ENCODE data around the gene PRPS1. TPM values are rescaled to one million over a fixed set of nuclear protein-coding genes. Genes with fewer than 3 reads are reported as not detected.

Gene PRPS1
- total RNA-seq, 1 experiment from 2014 or later: 126 TPM

GRCh38 chrX:107632346-107632745 is 4.0 kb downstream of the PRPS1 start:
- H3K36me3 Mint-ChIP-seq: 0 out of 2 replicates have a peak, but pooled peaks cover 4% of the 10 kb centered on the region
- TF ChIP-seq, protein P1, sequence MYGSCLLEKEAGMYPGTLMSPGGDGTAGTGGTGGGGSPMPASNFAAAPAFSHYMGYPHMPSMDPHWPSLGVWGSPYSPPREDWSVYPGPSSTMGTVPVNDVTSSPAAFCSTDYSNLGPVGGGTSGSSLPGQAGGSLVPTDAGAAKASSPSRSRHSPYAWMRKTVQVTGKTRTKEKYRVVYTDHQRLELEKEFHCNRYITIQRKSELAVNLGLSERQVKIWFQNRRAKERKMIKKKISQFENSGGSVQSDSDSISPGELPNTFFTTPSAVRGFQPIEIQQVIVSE (CRISPR knock-in tag; IDR thresholded peaks at IDR 0.05; ENCODE audit: borderline replicate concordance): no peak
- TF ChIP-seq ZNF423 (CRISPR knock-in tag; IDR thresholded peaks at IDR 0.05) (no peak), ZNF219 (CRISPR knock-in tag; IDR thresholded peaks at IDR 0.05; ENCODE audit: borderline replicate concordance) (no peak), NR1H2 (CRISPR knock-in tag; IDR thresholded peaks at IDR 0.05) (no peak), USF1 (CRISPR knock-in tag; IDR thresholded peaks at IDR 0.05) (no peak), ZNF532 (CRISPR knock-in tag; IDR thresholded peaks at IDR 0.05; ENCODE audit: borderline replicate concordance) (no peak), SMAD3 (CRISPR knock-in tag; IDR thresholded peaks at IDR 0.05; ENCODE audit: borderline replicate concordance) (no peak), HMGXB4 (CRISPR knock-in tag; IDR thresholded peaks at IDR 0.05) (no peak), HMGA2 (CRISPR knock-in tag; IDR thresholded peaks at IDR 0.05) (no peak), NFE2L1 (CRISPR knock-in tag; IDR thresholded peaks at IDR 0.05) (no peak), IRF1 (CRISPR knock-in tag; IDR thresholded peaks at IDR 0.05) (no peak)
- no peak overlapping the region for H3K27ac Mint-ChIP-seq
- no peaks in the 10 kb centered on the region for H3K9me3 Mint-ChIP-seq
- CTCF ChIA-PET: interaction anchor here (1.2 kb wide), 1 partner anchor 607 kb away, joined by 3 read pairs; no protein-coding TSS in a partner anchor
- ATAC-seq (no peak), DNase-seq (ENCODE audit: low spot score) (no peak)
- peaks cover 19% of the 10 kb centered on the region for H3K4me1 Mint-ChIP-seq
- no peaks in the 10 kb centered on the region for H3K27me3 Mint-ChIP-seq (ENCODE audit: low read depth)
- no peak overlapping the region for H3K4me3 Mint-ChIP-seq
- POLR2A ChIA-PET: no interaction called here

GRCh38 chrX:107646735-107647134 is 18.4 kb downstream of the PRPS1 start:
- Mint-ChIP-seq H3K4me1 (peaks cover 2% of the 10 kb centered on the region), H3K9me3 (no peaks in the 10 kb centered on the region), H3K27ac (no peak overlapping the region), H3K4me3 (no peak overlapping the region), H3K27me3 (ENCODE audit: low read depth) (no peaks in the 10 kb centered on the region), H3K36me3 (peaks cover 71% of the 10 kb centered on the region)
- ChIA-PET CTCF (no interaction called here), POLR2A (no interaction called here)
- DNase-seq (ENCODE audit: low spot score): no peak
- no peak for ATAC-seq
- TF ChIP-seq, protein P2, sequence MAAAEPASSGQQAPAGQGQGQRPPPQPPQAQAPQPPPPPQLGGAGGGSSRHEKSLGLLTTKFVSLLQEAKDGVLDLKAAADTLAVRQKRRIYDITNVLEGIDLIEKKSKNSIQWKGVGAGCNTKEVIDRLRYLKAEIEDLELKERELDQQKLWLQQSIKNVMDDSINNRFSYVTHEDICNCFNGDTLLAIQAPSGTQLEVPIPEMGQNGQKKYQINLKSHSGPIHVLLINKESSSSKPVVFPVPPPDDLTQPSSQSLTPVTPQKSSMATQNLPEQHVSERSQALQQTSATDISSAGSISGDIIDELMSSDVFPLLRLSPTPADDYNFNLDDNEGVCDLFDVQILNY (CRISPR knock-in tag; IDR thresholded peaks at IDR 0.05): no peak
- no peak for TF ChIP-seq ZNF232 (CRISPR knock-in tag; IDR thresholded peaks at IDR 0.05)
- TF ChIP-seq CTCF (IDR thresholded peaks at IDR 0.05): no peak
- TF ChIP-seq ZMAT4 (CRISPR knock-in tag; IDR thresholded peaks at IDR 0.05): no peak
- TF ChIP-seq, protein P3, sequence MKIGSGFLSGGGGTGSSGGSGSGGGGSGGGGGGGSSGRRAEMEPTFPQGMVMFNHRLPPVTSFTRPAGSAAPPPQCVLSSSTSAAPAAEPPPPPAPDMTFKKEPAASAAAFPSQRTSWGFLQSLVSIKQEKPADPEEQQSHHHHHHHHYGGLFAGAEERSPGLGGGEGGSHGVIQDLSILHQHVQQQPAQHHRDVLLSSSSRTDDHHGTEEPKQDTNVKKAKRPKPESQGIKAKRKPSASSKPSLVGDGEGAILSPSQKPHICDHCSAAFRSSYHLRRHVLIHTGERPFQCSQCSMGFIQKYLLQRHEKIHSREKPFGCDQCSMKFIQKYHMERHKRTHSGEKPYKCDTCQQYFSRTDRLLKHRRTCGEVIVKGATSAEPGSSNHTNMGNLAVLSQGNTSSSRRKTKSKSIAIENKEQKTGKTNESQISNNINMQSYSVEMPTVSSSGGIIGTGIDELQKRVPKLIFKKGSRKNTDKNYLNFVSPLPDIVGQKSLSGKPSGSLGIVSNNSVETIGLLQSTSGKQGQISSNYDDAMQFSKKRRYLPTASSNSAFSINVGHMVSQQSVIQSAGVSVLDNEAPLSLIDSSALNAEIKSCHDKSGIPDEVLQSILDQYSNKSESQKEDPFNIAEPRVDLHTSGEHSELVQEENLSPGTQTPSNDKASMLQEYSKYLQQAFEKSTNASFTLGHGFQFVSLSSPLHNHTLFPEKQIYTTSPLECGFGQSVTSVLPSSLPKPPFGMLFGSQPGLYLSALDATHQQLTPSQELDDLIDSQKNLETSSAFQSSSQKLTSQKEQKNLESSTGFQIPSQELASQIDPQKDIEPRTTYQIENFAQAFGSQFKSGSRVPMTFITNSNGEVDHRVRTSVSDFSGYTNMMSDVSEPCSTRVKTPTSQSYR (CRISPR knock-in tag; IDR thresholded peaks at IDR 0.05): no peak
- TF ChIP-seq, protein P4, sequence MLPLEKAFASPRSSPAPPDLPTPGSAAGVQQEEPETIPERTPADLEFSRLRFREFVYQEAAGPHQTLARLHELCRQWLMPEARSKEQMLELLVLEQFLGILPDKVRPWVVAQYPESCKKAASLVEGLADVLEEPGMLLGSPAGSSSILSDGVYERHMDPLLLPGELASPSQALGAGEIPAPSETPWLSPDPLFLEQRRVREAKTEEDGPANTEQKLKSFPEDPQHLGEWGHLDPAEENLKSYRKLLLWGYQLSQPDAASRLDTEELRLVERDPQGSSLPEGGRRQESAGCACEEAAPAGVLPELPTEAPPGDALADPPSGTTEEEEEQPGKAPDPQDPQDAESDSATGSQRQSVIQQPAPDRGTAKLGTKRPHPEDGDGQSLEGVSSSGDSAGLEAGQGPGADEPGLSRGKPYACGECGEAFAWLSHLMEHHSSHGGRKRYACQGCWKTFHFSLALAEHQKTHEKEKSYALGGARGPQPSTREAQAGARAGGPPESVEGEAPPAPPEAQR (CRISPR knock-in tag; IDR thresholded peaks at IDR 0.05): no peak
